D721Med (cell line): Measurements from ENCODE around the gene PCNT.

ENCODE experiments used
- DNase-seq: peaks from one replicate; pipeline ENCODE4 v3.0.0; 2011; ENCODE audit warnings: low spot score; ENCODE audit not compliant: insufficient read length
- FAIRE-seq: peaks from 2 replicates; lab custom pipeline; 2011; peaks lifted over from hg19 to GRCh38; lab: Jason Lieb, UNC
- TF ChIP-seq, protein P1 (sequence below): IDR thresholded peaks from 2 replicates; pipeline ENCODE4 v1.5.1; 2012; ENCODE audit warnings: mild to moderate bottlenecking, control low read depth; ENCODE audit not compliant: insufficient read depth; ENCODE audit errors: missing control alignments

PCNT gene

DNA sequence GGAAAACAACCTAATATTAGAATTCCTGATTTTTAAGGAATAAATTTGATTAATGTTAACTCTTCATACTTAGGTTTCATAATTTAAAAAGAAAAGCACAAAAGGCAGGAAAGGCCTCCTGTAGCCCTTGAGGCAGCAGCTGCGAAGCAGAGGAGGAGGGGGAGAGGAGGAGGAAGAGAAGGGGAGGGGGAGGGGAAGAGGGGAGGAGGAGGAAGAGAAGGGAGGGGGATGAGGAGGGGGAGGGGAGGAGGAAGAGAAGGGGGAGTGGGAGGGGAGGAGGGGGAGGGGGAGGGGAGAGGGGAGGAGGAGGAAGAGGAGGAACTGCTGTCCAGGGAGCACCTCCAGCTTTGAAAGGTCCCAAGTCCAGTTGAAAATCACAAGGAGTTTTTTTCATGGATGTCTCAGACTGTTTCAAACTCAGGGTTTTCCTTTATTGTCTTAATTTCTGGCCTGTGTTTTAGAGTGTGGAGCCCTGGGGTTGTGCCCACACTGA lies 99.6 kb downstream of the PCNT start:
- TF ChIP-seq, protein P1, sequence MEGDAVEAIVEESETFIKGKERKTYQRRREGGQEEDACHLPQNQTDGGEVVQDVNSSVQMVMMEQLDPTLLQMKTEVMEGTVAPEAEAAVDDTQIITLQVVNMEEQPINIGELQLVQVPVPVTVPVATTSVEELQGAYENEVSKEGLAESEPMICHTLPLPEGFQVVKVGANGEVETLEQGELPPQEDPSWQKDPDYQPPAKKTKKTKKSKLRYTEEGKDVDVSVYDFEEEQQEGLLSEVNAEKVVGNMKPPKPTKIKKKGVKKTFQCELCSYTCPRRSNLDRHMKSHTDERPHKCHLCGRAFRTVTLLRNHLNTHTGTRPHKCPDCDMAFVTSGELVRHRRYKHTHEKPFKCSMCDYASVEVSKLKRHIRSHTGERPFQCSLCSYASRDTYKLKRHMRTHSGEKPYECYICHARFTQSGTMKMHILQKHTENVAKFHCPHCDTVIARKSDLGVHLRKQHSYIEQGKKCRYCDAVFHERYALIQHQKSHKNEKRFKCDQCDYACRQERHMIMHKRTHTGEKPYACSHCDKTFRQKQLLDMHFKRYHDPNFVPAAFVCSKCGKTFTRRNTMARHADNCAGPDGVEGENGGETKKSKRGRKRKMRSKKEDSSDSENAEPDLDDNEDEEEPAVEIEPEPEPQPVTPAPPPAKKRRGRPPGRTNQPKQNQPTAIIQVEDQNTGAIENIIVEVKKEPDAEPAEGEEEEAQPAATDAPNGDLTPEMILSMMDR, result no peak
- FAIRE-seq (no peak), DNase-seq (no peak)

- no peak for FAIRE-seq
- no peak for DNase-seq
- TF ChIP-seq, protein P1, result no peak
Measured at GRCh38 chr21:46424039-46424591, 100.2 kb downstream of the PCNT start.

DNA sequence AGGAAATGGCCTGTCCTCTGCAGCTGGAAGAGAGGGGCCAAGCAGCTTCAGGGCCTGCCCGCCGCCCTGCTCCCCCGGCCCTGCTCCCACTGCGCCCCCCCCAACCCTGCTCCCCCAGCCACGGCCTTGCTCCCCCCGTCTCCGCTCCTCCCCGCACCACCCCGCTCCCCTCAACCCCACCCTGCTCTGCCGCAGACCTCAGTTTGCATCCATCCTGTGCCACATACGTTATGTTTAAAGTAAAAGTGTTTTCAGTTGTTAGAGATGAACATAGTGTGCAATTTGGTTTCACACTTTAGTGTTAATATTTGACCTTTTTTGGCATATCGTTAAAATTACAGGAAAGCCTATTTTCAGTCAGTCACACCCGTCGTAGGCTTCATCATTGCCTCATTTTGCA lies 100.7 kb downstream of the PCNT start:
- FAIRE-seq, result no peak
- TF ChIP-seq, protein P1, result no peak
- DNase-seq, result no peak

- TF ChIP-seq, protein P1, result no peak
- FAIRE-seq (no peak), DNase-seq (no peak)
Measured at GRCh38 chr21:46425041-46425440, 101.1 kb downstream of the PCNT start.

DNA sequence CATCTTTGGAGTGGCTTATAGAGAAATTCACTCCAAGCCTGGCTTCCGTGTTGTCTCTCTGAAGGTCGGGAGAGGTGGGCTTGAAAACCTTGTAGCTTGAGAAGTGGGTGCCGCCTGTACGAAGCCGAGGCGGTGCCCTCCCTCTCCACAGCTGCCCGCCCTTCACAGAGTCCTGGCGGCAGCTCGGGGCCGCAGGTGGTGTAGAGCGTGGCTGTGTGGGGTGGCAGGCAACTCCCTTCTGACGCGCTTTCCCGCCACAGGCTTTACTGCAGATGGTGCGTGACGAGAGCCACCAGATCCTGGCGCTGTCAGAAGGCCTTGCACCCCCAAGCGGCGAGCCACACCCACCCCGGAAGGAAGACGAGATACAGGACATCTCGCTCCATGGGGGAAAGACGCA lies 101.6 kb downstream of the PCNT start:
- DNase-seq (no peak), FAIRE-seq (no peak)
- TF ChIP-seq, protein P1, result no peak

DNA sequence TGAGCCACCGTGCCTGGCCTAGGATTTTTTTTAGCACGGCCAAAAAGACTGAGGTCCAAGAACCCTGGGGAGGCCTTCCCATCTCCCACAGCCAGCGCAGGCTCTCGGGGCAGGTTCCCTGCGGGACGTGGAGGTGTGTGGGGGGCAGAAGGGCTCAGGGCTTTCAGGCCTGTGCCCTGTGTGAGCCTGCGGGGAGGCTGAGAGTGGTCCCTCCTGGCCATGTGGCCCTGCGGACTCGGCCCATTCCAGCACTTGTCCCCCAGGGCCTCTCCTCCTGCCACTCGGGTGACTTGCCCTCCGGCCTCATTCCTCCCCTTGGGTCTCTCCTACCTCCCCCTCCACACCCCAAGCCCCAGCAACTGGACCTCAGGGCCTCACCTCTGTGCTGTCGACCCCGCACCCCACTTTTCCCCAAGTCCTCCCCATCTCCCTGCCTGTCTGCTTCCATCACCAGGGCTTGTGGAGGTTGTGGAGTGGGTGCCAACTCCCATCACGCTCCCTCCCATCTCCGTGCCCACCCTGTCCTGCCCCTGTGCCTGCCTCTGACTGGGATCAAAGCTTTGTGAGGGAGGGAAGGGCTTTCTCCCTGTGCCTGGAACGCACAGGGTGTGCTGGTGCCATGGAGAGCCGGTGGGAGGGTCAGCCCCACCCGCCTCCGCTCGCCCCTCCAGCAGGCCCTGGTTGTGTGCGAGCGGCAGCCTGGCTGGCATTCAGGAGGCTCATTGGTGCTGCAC lies 102.5 kb downstream of the PCNT start:
- TF ChIP-seq, protein P1, result no peak
- DNase-seq (no peak), FAIRE-seq (no peak)

GRCh38 chr21:46427516-46427915 lies 103.6 kb downstream of the PCNT start:
- TF ChIP-seq, protein P1, result no peak
- DNase-seq (no peak), FAIRE-seq (no peak)
